DND-41 (cell line): ENCODE results near the gene MT1M.

Source experiments
- ATAC-seq: fragments of 200-7000 bp; cut with Tn5 transposase; 3 replicates; pipeline ENCODE4 v1.9.1; 2021; ENCODE audit warnings: low read depth; ENCODE audit not compliant: insufficient read depth
- DNase-seq: peaks from one replicate; pipeline ENCODE4 v3.0.0-alpha.2; 2020
- H2AFZ ChIP-seq: 2 replicates; pipeline ENCODE4 v1.6.0; 2012; ENCODE audit warnings: low read depth, low read length
- H3K27ac ChIP-seq: 2 replicates; pipeline ENCODE4 v1.5.1; 2012; ENCODE audit warnings: low read length, inconsistent platforms
- H3K27me3 ChIP-seq: fragments of 200-600 bp; sonication (generic); 2 replicates; pipeline ENCODE4 v1.6.0; 2012; ENCODE audit warnings: low read length, mild to moderate bottlenecking, inconsistent platforms; ENCODE audit not compliant: insufficient read depth, poor library complexity
- H3K36me3 ChIP-seq: 2 replicates; pipeline ENCODE4 v1.5.1; 2012; ENCODE audit warnings: low read length, inconsistent platforms; ENCODE audit not compliant: insufficient read depth
- H3K4me1 ChIP-seq: 2 replicates; pipeline ENCODE4 v1.5.1; 2012; ENCODE audit warnings: mild to moderate bottlenecking, low read length; ENCODE audit not compliant: insufficient read depth
- H3K4me2 ChIP-seq: 2 replicates; pipeline ENCODE4 v1.6.0; 2012; ENCODE audit warnings: mild to moderate bottlenecking, moderate library complexity, low read length, inconsistent platforms; ENCODE audit not compliant: insufficient read depth
- H3K4me3 ChIP-seq, 2 experiments: fragments of 200-600 bp in 1 of 2; shearing (Covaris generic) in 1 of 2; 2 replicates each; pipeline ENCODE4 v1.5.1; 2012 to 2016; ENCODE audit warnings: inconsistent platforms in 2 of 2, low read length in 2 of 2, mild to moderate bottlenecking in 2 of 2, low read depth in 1 of 2, moderate library complexity in 1 of 2
- H3K79me2 ChIP-seq: 2 replicates; pipeline ENCODE4 v1.6.0; 2012; ENCODE audit warnings: low read length, inconsistent platforms; ENCODE audit not compliant: insufficient read depth
- H3K9ac ChIP-seq: 2 replicates; pipeline ENCODE4 v1.6.0; 2012; ENCODE audit warnings: low read depth, mild to moderate bottlenecking, inconsistent platforms, low read length, moderate library complexity
- H3K9me3 ChIP-seq: 2 replicates; pipeline ENCODE4 v1.5.1; 2012; ENCODE audit warnings: low read length, moderate library complexity, mild to moderate bottlenecking, inconsistent platforms; ENCODE audit not compliant: insufficient read depth, severe bottlenecking
- H4K20me1 ChIP-seq: 2 replicates; pipeline ENCODE4 v1.6.0; 2012; ENCODE audit warnings: low read length; ENCODE audit not compliant: insufficient read depth
- EZH2 ChIP-seq: IDR thresholded peaks from 3 replicates; pipeline ENCODE4 v1.6.1; 2012; ENCODE audit warnings: borderline replicate concordance, low read depth, mild to moderate bottlenecking, moderate library complexity, low read length, inconsistent platforms; ENCODE audit not compliant: severe bottlenecking
- TF ChIP-seq, protein P1 (sequence below): IDR thresholded peaks from 2 replicates; pipeline ENCODE4 v1.5.1; 2012; ENCODE audit warnings: borderline replicate concordance, low read length, moderate library complexity, mild to moderate bottlenecking; ENCODE audit not compliant: poor library complexity, severe bottlenecking; ENCODE audit errors: extremely low read depth

MT1M gene

GRCh38 chr16:56601325-56601724 lies 31.1 kb upstream of the MT1M start:
- peaks cover 3% of the 10 kb centered on the region for H3K27me3 ChIP-seq
- H3K4me2 ChIP-seq, result no peak overlapping the region
- H3K9ac ChIP-seq, result no peak overlapping the region
- no peak for DNase-seq
- H3K4me1 ChIP-seq, result no peaks in the 10 kb centered on the region
- H3K4me3 ChIP-seq, result no peak overlapping the region
- ATAC-seq, result no peak
- no peak overlapping the region for H3K27ac ChIP-seq
- no peaks in the 10 kb centered on the region for H3K36me3 ChIP-seq
- no peaks in the 10 kb centered on the region for H3K9me3 ChIP-seq
- TF ChIP-seq, protein P1, sequence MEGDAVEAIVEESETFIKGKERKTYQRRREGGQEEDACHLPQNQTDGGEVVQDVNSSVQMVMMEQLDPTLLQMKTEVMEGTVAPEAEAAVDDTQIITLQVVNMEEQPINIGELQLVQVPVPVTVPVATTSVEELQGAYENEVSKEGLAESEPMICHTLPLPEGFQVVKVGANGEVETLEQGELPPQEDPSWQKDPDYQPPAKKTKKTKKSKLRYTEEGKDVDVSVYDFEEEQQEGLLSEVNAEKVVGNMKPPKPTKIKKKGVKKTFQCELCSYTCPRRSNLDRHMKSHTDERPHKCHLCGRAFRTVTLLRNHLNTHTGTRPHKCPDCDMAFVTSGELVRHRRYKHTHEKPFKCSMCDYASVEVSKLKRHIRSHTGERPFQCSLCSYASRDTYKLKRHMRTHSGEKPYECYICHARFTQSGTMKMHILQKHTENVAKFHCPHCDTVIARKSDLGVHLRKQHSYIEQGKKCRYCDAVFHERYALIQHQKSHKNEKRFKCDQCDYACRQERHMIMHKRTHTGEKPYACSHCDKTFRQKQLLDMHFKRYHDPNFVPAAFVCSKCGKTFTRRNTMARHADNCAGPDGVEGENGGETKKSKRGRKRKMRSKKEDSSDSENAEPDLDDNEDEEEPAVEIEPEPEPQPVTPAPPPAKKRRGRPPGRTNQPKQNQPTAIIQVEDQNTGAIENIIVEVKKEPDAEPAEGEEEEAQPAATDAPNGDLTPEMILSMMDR, result no peak
- no peak for TF ChIP-seq EZH2
- no peaks in the 10 kb centered on the region for H4K20me1 ChIP-seq
- H2AFZ ChIP-seq, result no peak overlapping the region
- no peaks in the 10 kb centered on the region for H3K79me2 ChIP-seq

- H3K79me2 ChIP-seq, result no peaks in the 10 kb centered on the region
- no peak overlapping the region for H3K9ac ChIP-seq
- no peak for ATAC-seq
- H3K4me2 ChIP-seq, result no peak overlapping the region
- peak; percentile 30 for DNase-seq
- H4K20me1 ChIP-seq, result no peaks in the 10 kb centered on the region
- H3K27ac ChIP-seq, result no peak overlapping the region
- no peak overlapping the region for H3K4me3 ChIP-seq
- H3K27me3 ChIP-seq, result peaks cover 3% of the 10 kb centered on the region
- peaks cover 15% of the 10 kb centered on the region for H3K4me1 ChIP-seq
- H3K9me3 ChIP-seq, result no peaks in the 10 kb centered on the region
- no peak for TF ChIP-seq EZH2
- TF ChIP-seq, protein P1, result peak; percentile 47
- no peaks in the 10 kb centered on the region for H3K36me3 ChIP-seq
- no peak overlapping the region for H2AFZ ChIP-seq
These were observed 28.9 kb upstream of the MT1M start for GRCh38 chr16:56603589-56603988.

DNA sequence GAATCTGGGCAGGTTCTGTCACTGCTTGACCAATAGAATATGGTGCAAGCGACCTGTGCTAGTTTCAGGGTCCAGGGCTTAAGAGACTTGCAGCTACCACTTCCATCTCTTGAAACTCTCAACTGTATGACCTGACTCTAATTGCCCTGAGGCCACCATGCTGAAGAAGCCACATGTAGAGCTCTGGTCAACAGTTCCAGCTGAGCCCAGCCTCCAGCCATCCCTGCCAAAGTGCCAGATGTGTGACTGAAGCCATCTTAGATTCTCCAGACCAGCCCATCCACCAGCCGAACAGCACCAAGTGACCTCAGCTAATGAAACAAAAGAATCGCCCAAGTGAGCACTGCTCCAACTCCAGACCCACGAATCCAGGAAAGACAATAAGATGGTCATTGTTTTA lies 27.5 kb upstream of the MT1M start:
- TF ChIP-seq, protein P1, result no peak
- TF ChIP-seq EZH2, result no peak
- Histone ChIP-seq H4K20me1 (no peaks in the 10 kb centered on the region), H3K27me3 (peaks cover 3% of the 10 kb centered on the region), H3K9ac (no peak overlapping the region), H3K79me2 (no peaks in the 10 kb centered on the region), H3K9me3 (no peaks in the 10 kb centered on the region), H2AFZ (no peak overlapping the region), H3K4me3 (no peak overlapping the region), H3K27ac (no peak overlapping the region), H3K36me3 (no peaks in the 10 kb centered on the region), H3K4me1 (peaks cover 28% of the 10 kb centered on the region), H3K4me2 (no peak overlapping the region)
- DNase-seq, result no peak
- no peak for ATAC-seq

DNA sequence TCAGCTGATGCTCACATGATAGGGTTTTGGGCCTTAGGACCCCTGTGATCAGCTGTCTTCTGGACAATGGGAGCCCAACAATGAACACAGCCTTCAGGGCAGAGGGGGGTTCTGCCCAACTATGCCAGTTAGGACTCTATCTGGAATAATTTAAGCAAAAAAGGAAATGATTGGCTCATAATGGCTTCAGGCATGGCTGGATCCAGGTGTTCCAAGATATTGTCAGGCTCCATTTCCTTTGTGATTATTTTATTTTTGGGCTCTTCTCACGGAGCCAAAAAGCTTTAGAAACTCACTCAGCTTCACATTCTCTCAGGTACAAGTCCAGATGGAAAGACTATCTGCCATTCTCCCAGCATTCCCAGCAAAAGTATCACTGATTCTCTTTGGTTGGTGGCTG lies 27.0 kb upstream of the MT1M start:
- Histone ChIP-seq H3K9me3 (no peaks in the 10 kb centered on the region), H3K4me3 (no peak overlapping the region), H3K36me3 (no peaks in the 10 kb centered on the region), H3K27me3 (peaks cover 3% of the 10 kb centered on the region), H3K27ac (no peak overlapping the region), H3K9ac (no peak overlapping the region), H3K4me1 (peaks cover 33% of the 10 kb centered on the region), H3K79me2 (no peaks in the 10 kb centered on the region), H2AFZ (no peak overlapping the region), H4K20me1 (no peaks in the 10 kb centered on the region), H3K4me2 (no peak overlapping the region)
- no peak for DNase-seq
- no peak for ATAC-seq
- TF ChIP-seq EZH2, result no peak
- TF ChIP-seq, protein P1, result no peak
